ENCODE measurements around the gene NASP.

Gene NASP

GRCh38 chr1:45659222-45659621 lies 75.4 kb downstream of the NASP start:
- Mint-ChIP-seq H3K27ac (no peak overlapping the region), H3K36me3 (peaks cover 8% of the 10 kb centered on the region), H3K9me3 (ENCODE audit: low read depth) (no peaks in the 10 kb centered on the region), H3K4me3 (no peak overlapping the region), H3K4me1 (ENCODE audit: low read depth) (peaks cover 14% of the 10 kb centered on the region), H3K27me3 (no peaks in the 10 kb centered on the region)

GRCh38 chr1:45660336-45660735 lies 76.5 kb downstream of the NASP start:
- no peak overlapping the region for H3K27ac Mint-ChIP-seq
- H3K4me1 Mint-ChIP-seq (ENCODE audit: low read depth) = peaks cover 17% of the 10 kb centered on the region
- no peak overlapping the region for H3K4me3 Mint-ChIP-seq
- H3K27me3 Mint-ChIP-seq = no peaks in the 10 kb centered on the region
- H3K9me3 Mint-ChIP-seq (ENCODE audit: low read depth) = no peaks in the 10 kb centered on the region
- H3K36me3 Mint-ChIP-seq = peaks cover 4% of the 10 kb centered on the region

GRCh38 chr1:45666836-45667235 lies 83.0 kb downstream of the NASP start:
- Mint-ChIP-seq H3K4me1 (ENCODE audit: low read depth) (peaks cover 58% of the 10 kb centered on the region), H3K27ac (peak overlapping the region; percentile 41), H3K27me3 (no peaks in the 10 kb centered on the region), H3K9me3 (ENCODE audit: low read depth) (no peaks in the 10 kb centered on the region), H3K36me3 (no peaks in the 10 kb centered on the region), H3K4me3 (no peak overlapping the region)

- H3K9me3 Mint-ChIP-seq (ENCODE audit: low read depth) = no peaks in the 10 kb centered on the region
- H3K27ac Mint-ChIP-seq = peak overlapping the region; percentile 41
- no peaks in the 10 kb centered on the region for H3K36me3 Mint-ChIP-seq
- peaks cover 55% of the 10 kb centered on the region for H3K4me1 Mint-ChIP-seq (ENCODE audit: low read depth)
- H3K4me3 Mint-ChIP-seq = no peak overlapping the region
- H3K27me3 Mint-ChIP-seq = no peaks in the 10 kb centered on the region
Observed at GRCh38 chr1:45667321-45668111, 83.7 kb downstream of the NASP start.

Data from activated naive CD8-positive, alpha-beta T cell (primary cell).